AG04450 (cell line): ENCODE results near the gene GIT1. TPM values are rescaled to one million over a fixed set of nuclear protein-coding genes. Genes with fewer than 3 reads are reported as not detected.

Source experiments
- CTCF ChIA-PET: fragments of 300-600, 350-600 bp; formaldehyde crosslinking; extraction: SDS; loops from one replicate; lab custom pipeline; 2022; ENCODE audit warnings: antibody characterized with exemption, inconsistent platforms; lab: Charles Lee
- POLR2A ChIA-PET: fragments of 350-600 bp; formaldehyde crosslinking; extraction: SDS; loops from one replicate; lab custom pipeline; 2021; ENCODE audit warnings: antibody characterized with exemption, inconsistent platforms; lab: Yijun Ruan, JAX
- DNase-seq: peaks from one replicate; pipeline ENCODE4 v3.0.0-alpha.2; 2011; ENCODE audit warnings: low read depth, low spot score
- H3K27ac ChIP-seq: one replicate; pipeline ENCODE4 v1.5.1; 2012; ENCODE audit warnings: low read depth, low read length, control low read depth
- H3K27me3 ChIP-seq: one replicate; pipeline ENCODE4 v1.6.0; 2012; ENCODE audit warnings: low read length; ENCODE audit not compliant: control insufficient read depth, insufficient read depth
- H3K4me3 ChIP-seq: 2 replicates; pipeline ENCODE4 v1.5.1; 2011; ENCODE audit warnings: mild to moderate bottlenecking, low read depth, low read length, control low read depth
- H3K9me3 ChIP-seq: 2 replicates; pipeline ENCODE4 v1.5.1; 2012; ENCODE audit warnings: low read length; ENCODE audit not compliant: control insufficient read depth, insufficient read depth
- CTCF ChIP-seq: IDR thresholded peaks from 2 replicates; pipeline ENCODE4 v1.5.1; 2011; ENCODE audit warnings: low read depth, low read length, control low read depth, inconsistent platforms
- polyA plus RNA-seq: library from polyadenylated mRNA; depleted of rRNA; stranded (reverse); fragments of >200 nt; gene quantifications from 2 replicates; pipeline ENCODE4 v1.2.3, GENCODE V29; 2011

Gene GIT1
- polyA plus RNA-seq, 1 experiment, result 20.7 TPM

DNA sequence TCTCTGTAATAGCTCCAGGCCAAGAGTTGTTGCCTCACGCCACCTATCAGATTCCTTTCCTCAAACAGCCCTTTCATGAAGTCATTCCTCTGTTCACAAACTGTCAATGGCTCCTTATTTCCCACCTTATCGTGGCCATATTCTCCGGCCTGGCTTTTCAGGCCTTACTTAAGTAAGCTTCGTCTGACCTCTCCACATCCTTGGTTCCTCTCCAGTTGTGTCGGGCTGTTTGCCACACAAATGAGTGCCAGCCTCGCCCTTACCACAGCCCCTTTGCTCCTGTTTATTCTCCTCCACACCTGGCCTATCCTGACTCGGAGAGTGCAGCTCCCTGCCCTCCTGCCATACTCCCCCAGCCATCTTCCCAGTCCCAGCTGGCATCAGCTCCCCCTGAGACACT, 18.9 kb downstream of the GIT1 start:
- Histone ChIP-seq H3K27me3 (no peaks in the 10 kb centered on the region), H3K4me3 (no peak overlapping the region), H3K9me3 (no peaks in the 10 kb centered on the region), H3K27ac (no peak overlapping the region)
- DNase-seq, result no peak
- CTCF ChIA-PET, result interaction anchor here (0.8 to 9.4 kb wide), 4 partner anchors 10 to 534 kb away, joined by 3 to 77 read pairs (median 6); no protein-coding TSS in a partner anchor
- POLR2A ChIA-PET, result interaction anchor here (0.5 kb wide), 1 partner anchor 359 kb away, joined by 8 read pairs; the partner anchor contains the start of gene SSH2
- no peak for TF ChIP-seq CTCF

- no peak for TF ChIP-seq CTCF
- Histone ChIP-seq H3K4me3 (peak overlapping the region; percentile 76), H3K27me3 (no peaks in the 10 kb centered on the region), H3K9me3 (no peaks in the 10 kb centered on the region), H3K27ac (peak overlapping the region; percentile 61)
- no peak for DNase-seq
- ChIA-PET CTCF (interaction anchor here (1.0 to 9.4 kb wide), 5 partner anchors 12 to 199 kb away, joined by 3 to 77 read pairs (median 5); partner anchors contain the start of gene ANKRD13B), POLR2A (no interaction called here)
Measured at GRCh38 chr17:29569245-29569950, 20.1 kb downstream of the GIT1 start.

GRCh38 chr17:29568331-29569244, 20.9 kb downstream of the GIT1 start, which contains the start of gene TP53I13:
TSS of gene TP53I13 (plus strand) at chr17:29568701. CDS start at chr17:29568759, 58 bp downstream.
- no peaks in the 10 kb centered on the region for H3K9me3 ChIP-seq
- ChIA-PET CTCF (interaction anchor here (1.0 to 9.4 kb wide), 5 partner anchors 13 to 199 kb away, joined by 3 to 77 read pairs (median 5); partner anchors contain the start of gene ANKRD13B), POLR2A (no interaction called here)
- H3K27ac ChIP-seq, result peak within 1 kb of the TSS; percentile 61
- no peak for DNase-seq
- peak within 1 kb of the TSS; percentile 76 for H3K4me3 ChIP-seq
- TF ChIP-seq CTCF, result no peak
- no peaks in the 10 kb centered on the region for H3K27me3 ChIP-seq

DNA sequence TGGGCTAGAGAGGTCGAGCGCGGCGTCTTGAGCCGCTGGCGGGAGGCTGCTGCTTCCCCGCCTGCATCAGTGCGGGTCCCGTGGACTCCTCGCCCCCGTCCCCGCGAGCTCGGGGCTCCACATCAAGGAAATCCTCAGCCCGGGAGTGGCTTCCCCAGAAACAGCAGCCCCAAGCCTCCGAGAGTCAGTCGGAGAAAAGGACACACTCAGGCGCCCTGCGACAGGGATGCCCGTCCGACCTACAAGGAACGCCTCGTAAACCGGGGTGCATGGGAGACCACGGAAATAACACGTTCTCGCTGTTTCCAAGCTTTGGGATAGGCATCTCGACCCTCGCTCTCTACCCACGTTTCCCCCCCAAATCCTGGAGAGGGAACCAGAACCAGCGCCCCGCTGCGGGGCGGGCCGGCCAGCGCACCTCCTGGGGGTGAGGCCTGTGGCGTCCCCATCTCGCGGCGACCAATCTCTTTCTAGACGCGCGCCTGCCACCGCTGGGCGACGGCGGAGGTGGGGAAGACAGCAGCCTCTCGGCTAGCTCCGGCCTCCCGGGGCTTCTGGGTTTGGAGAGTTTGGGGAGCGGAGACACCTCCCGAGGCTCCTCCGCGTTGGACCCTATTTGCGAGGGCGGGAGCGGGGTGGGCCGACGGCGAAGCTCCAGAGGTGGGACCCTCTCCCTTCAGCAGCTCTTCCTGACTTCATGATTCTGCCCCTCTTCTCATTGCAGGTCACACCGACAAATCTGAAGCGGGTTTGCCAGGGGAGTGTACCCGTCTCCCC, 21.7 kb downstream of the GIT1 start:
- DNase-seq, result no peak
- Histone ChIP-seq H3K27me3 (no peaks in the 10 kb centered on the region), H3K27ac (peak overlapping the region; percentile 47), H3K4me3 (peak overlapping the region; percentile 70), H3K9me3 (no peaks in the 10 kb centered on the region)
- ChIA-PET POLR2A (interaction anchor here (0.6 to 0.7 kb wide), 2 partner anchors 86 to 272 kb away, joined by 3 to 4 read pairs; no protein-coding TSS in a partner anchor), CTCF (interaction anchor here (2.5 to 9.4 kb wide), 2 partner anchors 24 to 198 kb away, joined by 9 to 77 read pairs; partner anchors contain the start of gene ANKRD13B)
- peak; percentile 22 for TF ChIP-seq CTCF
